IMR-90 (cell line): ENCODE results near the gene ADAMTS17.

Experiments used
- MXI1 ChIP-seq: IDR thresholded peaks from 2 replicates; pipeline ENCODE4 v1.6.1; 2012; ENCODE audit warnings: low read depth, mild to moderate bottlenecking, low read length, moderate library complexity, borderline replicate concordance
- POLR2A ChIP-seq: IDR thresholded peaks from 2 replicates; pipeline ENCODE4 v1.6.1; 2012; ENCODE audit warnings: mild to moderate bottlenecking, low read depth, low read length
- RAD21 ChIP-seq: IDR thresholded peaks from 2 replicates; pipeline ENCODE4 v1.6.1; 2012; ENCODE audit warnings: low read length, improper control_type of control experiment
- SMC3 ChIP-seq: fragments of 150-350 bp; IDR thresholded peaks from 2 replicates; pipeline ENCODE4 v1.6.1; 2016; ENCODE audit warnings: low read depth, mild to moderate bottlenecking, antibody characterized with exemption, low read length, moderate library complexity
- TF ChIP-seq, protein P1 (sequence below): conservative IDR thresholded peaks from 2 replicates; pipeline ENCODE4 v1.5.1; 2012; ENCODE audit warnings: mild to moderate bottlenecking, low read depth, low read length, improper control_type of control experiment

DNA sequence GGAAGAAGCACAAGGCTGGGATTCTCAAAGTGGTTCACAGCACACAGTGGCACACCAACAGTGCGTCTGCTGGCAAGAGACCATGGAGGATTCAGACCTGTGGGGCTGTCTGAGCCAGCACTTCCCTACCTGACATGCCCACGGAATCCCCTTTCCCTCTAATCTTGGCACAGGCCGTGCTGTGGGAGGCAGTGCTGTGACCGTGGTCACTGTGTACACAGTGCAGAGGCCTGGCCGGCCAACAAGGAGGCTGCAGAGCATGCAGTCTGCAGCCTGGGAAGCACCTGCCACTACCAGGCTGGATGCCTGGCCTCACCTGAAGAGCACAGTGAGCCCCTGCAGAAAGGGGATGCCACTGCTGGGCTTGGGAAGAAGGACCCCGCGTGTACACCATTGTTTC, 307.6 kb downstream of the ADAMTS17 start:
- TF ChIP-seq, protein P1, sequence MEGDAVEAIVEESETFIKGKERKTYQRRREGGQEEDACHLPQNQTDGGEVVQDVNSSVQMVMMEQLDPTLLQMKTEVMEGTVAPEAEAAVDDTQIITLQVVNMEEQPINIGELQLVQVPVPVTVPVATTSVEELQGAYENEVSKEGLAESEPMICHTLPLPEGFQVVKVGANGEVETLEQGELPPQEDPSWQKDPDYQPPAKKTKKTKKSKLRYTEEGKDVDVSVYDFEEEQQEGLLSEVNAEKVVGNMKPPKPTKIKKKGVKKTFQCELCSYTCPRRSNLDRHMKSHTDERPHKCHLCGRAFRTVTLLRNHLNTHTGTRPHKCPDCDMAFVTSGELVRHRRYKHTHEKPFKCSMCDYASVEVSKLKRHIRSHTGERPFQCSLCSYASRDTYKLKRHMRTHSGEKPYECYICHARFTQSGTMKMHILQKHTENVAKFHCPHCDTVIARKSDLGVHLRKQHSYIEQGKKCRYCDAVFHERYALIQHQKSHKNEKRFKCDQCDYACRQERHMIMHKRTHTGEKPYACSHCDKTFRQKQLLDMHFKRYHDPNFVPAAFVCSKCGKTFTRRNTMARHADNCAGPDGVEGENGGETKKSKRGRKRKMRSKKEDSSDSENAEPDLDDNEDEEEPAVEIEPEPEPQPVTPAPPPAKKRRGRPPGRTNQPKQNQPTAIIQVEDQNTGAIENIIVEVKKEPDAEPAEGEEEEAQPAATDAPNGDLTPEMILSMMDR, result no peak
- no peak for TF ChIP-seq SMC3
- no peak for TF ChIP-seq MXI1
- no peak for TF ChIP-seq RAD21
- TF ChIP-seq POLR2A, result no peak
